ENCODE results near the gene CCL27. TPM values are rescaled to one million over a fixed set of nuclear protein-coding genes. Genes with fewer than 3 reads are reported as not detected.

Gene CCL27
- not detected in 2 replicates for total RNA-seq

DNA sequence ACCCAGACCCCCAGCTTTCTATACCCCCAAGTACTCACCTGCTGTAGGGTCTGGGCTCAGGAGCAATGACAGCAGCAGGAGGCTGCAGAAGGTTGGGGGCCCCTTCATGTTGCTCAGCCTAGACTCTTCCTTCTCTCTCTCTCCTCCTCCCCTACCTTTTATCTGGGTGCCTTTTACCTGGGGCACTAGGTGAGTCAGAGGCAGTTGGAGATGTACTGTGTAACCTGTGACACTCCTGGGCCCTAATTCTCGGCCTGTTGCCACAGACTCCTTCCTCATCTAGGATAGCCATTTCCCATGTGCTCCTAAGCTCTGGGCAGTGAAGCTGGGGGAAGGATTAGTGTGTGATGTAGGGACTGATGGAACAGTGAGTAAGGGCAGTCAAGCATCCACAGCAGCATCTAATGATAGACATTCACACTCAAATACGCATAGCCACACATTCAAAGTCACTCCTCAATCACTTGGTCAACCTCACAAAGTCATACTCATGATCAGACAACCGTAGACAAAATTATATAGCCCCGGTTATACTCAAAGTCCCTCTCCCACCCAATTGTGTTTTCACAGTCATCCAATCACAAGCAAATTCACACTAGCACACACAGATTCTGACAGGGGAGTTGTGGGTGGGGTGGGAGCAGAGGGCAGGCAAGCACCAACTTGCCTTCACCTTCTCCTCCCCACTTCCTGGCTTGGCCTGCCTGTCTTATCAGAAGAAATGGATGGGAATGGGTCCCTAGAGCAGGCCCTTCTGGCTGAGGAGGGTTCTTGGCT lies at the start of gene CCL27:
CCL27 (minus strand) TSS at position 132 of the 777 bp plus-strand sequence; CDS start at position 108, 24 bp downstream.

GRCh38 chr9:34710023-34710422 lies 47.6 kb upstream of the CCL27 start, which contains the start of gene CCL21:
Gene CCL21 (minus strand): TSS chr9:34710136. CDS start chr9:34710066, 70 bp downstream.

GRCh38 chr9:34690983-34691935 lies 28.8 kb upstream of the CCL27 start, which contains the start of gene CCL19:
Gene CCL19 (minus strand): TSS chr9:34691276. CDS start chr9:34691139, 137 bp downstream.

DNA sequence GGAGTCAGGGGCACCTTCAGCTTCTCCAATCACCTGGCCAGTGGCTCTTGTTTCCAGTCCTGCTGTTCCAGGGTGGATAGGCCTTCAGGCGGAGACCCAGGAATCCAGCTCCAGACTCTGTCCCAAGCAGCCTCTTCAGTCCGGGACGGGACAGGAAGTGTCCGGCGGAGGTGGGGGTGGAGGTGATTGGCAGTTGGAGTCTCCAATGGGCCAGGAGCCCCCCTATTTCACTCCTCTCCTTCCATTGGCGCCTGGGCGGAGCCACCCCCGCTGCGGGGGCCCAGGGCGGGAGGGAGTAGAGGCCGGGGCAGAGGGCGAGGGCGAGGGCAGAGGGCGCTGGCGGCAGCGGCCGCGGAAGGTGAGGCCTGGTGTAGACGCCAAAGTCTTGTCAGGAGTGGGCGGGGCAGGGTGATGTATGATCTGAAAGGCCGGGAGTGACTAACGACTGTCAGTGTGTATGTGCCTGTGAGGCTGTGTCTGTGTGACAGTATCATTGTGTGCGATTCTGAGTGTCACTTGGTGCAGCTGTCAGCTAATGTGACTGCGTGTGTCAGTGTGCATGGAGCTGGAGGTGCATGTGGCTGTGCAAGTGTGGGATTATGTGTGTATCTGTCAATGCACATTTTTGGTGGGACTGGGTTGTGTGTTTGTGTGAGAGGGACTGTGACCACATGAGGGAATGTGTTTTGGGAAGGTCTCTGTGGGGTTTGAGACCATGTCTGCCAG lies 10.4 kb downstream of the CCL27 start, which contains the start of gene IL11RA:
IL11RA (plus strand) TSS at position 310 of the 726 bp plus-strand sequence. CDS start 3,033 bp downstream, outside the sequence.

GRCh38 chr9:34646211-34647083 lies 16.0 kb downstream of the CCL27 start, which contains the start of gene GALT:
Gene GALT (plus strand): TSS chr9:34646675. CDS start chr9:34646705, 30 bp downstream.

GRCh38 chr9:34637356-34638137 lies 24.9 kb downstream of the CCL27 start, which contains the start of gene SIGMAR1:
Gene SIGMAR1 (minus strand): TSS chr9:34637787. CDS start chr9:34637697, 90 bp downstream.

GRCh38 chr9:34628656-34629490 lies 33.6 kb downstream of the CCL27 start, which contains the start of gene ARID3C:
Gene ARID3C (minus strand): TSS chr9:34629066. CDS start chr9:34628014, 1,052 bp downstream.

GRCh38 chr9:34620061-34620994 lies 42.1 kb downstream of the CCL27 start, which contains the start of gene DCTN3:
Gene DCTN3 (minus strand): TSS chr9:34620495. CDS start chr9:34620464, 31 bp downstream.

Other genes with a start within 250 kb of the CCL27 start
- 3.7 and 6.9 TPM in 2 replicates for gene FAM219A, start 204.1 kb downstream of the CCL27 start, total RNA-seq
- gene DNAI1, start 203.9 kb downstream of the CCL27 start, total RNA-seq = not detected in 2 replicates
- gene ENHO, start 139.7 kb downstream of the CCL27 start, total RNA-seq = not detected in 2 replicates
- gene CNTFR, start 72.9 kb downstream of the CCL27 start, total RNA-seq = under 0.01 TPM in 1 of 2 replicates, not detected in the other
- gene RPP25L, start 50.6 kb downstream of the CCL27 start, total RNA-seq = 24.8 and 25.9 TPM in 2 replicates
- 105 and 113 TPM in 2 replicates for gene DCTN3, start 42.2 kb downstream of the CCL27 start, total RNA-seq
- 0.09 and 0.14 TPM in 2 replicates for gene ARID3C, start 33.6 kb downstream of the CCL27 start, total RNA-seq
- 34.7 and 52.1 TPM in 2 replicates for gene SIGMAR1, start 24.9 kb downstream of the CCL27 start, total RNA-seq
- gene GALT, start 16.0 kb downstream of the CCL27 start, total RNA-seq = 24.3 and 29.8 TPM in 2 replicates
- gene IL11RA, start 10.5 kb downstream of the CCL27 start, total RNA-seq = 8.8 and 14.1 TPM in 2 replicates
- not detected in 2 replicates for gene CCL19, start 28.6 kb upstream of the CCL27 start, total RNA-seq
- not detected in 2 replicates for gene CCL21, start 47.5 kb upstream of the CCL27 start, total RNA-seq

Measured in smooth muscle cell of bladder (primary cell).